ENCODE measurements around the gene SHE.
A peak's percentile ranks its signal among the peaks of the same experiment; 100 is the strongest.
"Not testable (repeated sequence)": the region's sequence is repeated elsewhere in the genome, so short reads cannot be mapped to it uniquely, and the experiment has no call there.

The SHE gene

GRCh38 chr1:154512760-154513159, 10.5 kb upstream of the SHE start:
- DNase-seq: no peak

GRCh38 chr1:154503898-154504297, 1.7 kb upstream of the SHE start:
- DNase-seq: no peak

GRCh38 chr1:154502744-154503115, 518 bp upstream of the SHE start:
- no peak for DNase-seq

- DNase-seq: no peak
These were observed 668 bp downstream of the SHE start for GRCh38 chr1:154501423-154502065.

GRCh38 chr1:154500533-154500932, 1.7 kb downstream of the SHE start:
- no peak for DNase-seq

GRCh38 chr1:154499446-154499845, 2.8 kb downstream of the SHE start:
- no peak for DNase-seq

- no peak for DNase-seq
These were observed 5.0 kb downstream of the SHE start for GRCh38 chr1:154497026-154497806.

GRCh38 chr1:154496383-154496782, 5.8 kb downstream of the SHE start:
- DNase-seq: no peak

GRCh38 chr1:154495496-154496273, 6.5 kb downstream of the SHE start:
- DNase-seq: no peak

- DNase-seq: no peak
These were observed 8.9 kb downstream of the SHE start for GRCh38 chr1:154493276-154493675.

- DNase-seq: no peak
These were observed 10.1 kb downstream of the SHE start for GRCh38 chr1:154492115-154492514.

GRCh38 chr1:154490317-154490716, 11.9 kb downstream of the SHE start:
- DNase-seq: no peak

- no peak for DNase-seq
These were observed 12.4 kb downstream of the SHE start for GRCh38 chr1:154489695-154490274.

GRCh38 chr1:154488922-154489321, 13.3 kb downstream of the SHE start:
- DNase-seq: no peak

- not testable (repeated sequence) for DNase-seq
These were observed 15.5 kb downstream of the SHE start for GRCh38 chr1:154486756-154487155.

GRCh38 chr1:154485910-154486496, 16.2 kb downstream of the SHE start:
- no peak for DNase-seq

- no peak for DNase-seq
These were observed 17.1 kb downstream of the SHE start for GRCh38 chr1:154485106-154485505.

GRCh38 chr1:154483941-154484803, 18.0 kb downstream of the SHE start:
- peak; percentile 99 for DNase-seq

GRCh38 chr1:154481053-154481452, 21.2 kb downstream of the SHE start:
- no peak for DNase-seq

- peak; percentile 81 for DNase-seq
These were observed 22.3 kb downstream of the SHE start for GRCh38 chr1:154479764-154480421.

- no peak for DNase-seq
These were observed 23.6 kb downstream of the SHE start for GRCh38 chr1:154478639-154479038.

GRCh38 chr1:154478013-154478412, 24.2 kb downstream of the SHE start:
- no peak for DNase-seq
